H9 (cell line): ENCODE results near the gene DDT. TPM values are rescaled to one million over a fixed set of nuclear protein-coding genes. Genes with fewer than 3 reads are reported as not detected.

Source experiments
- DNase-seq: peaks from one replicate; pipeline ENCODE4 v3.0.0-alpha.2; 2017
- H2AFZ ChIP-seq: one replicate; pipeline ENCODE4 v1.6.1; 2013; ENCODE audit warnings: mild to moderate bottlenecking, low read length, control low read depth, moderate library complexity
- H2AK5ac ChIP-seq: 2 replicates; pipeline ENCODE4 v1.6.1; 2013; ENCODE audit warnings: low read length, control low read depth, mixed read lengths; ENCODE audit not compliant: insufficient read length
- H2BK120ac ChIP-seq: one replicate; pipeline ENCODE4 v1.6.1; 2013; ENCODE audit warnings: low read depth, mild to moderate bottlenecking, low read length, control low read depth, inconsistent platforms; ENCODE audit not compliant: poor library complexity, severe bottlenecking
- H2BK12ac ChIP-seq: 2 replicates; pipeline ENCODE4 v1.6.1; 2013; ENCODE audit warnings: low read length, control low read depth, mixed read lengths, low read depth; ENCODE audit not compliant: insufficient read length
- H2BK15ac ChIP-seq: 2 replicates; pipeline ENCODE4 v1.6.1; 2013; ENCODE audit warnings: low read depth, low read length, control low read depth
- H2BK20ac ChIP-seq: one replicate; pipeline ENCODE4 v1.6.1; 2013; ENCODE audit warnings: low read depth, mild to moderate bottlenecking, low read length, control low read depth, inconsistent platforms; ENCODE audit not compliant: poor library complexity, severe bottlenecking
- H2BK5ac ChIP-seq: 2 replicates; pipeline ENCODE4 v1.6.1; 2013; ENCODE audit warnings: low read length, control low read depth, mixed read lengths; ENCODE audit not compliant: insufficient read length
- H3K14ac ChIP-seq: 2 replicates; pipeline ENCODE4 v1.6.1; 2013; ENCODE audit warnings: low read length, control low read depth; ENCODE audit not compliant: insufficient read depth
- H3K18ac ChIP-seq: 2 replicates; pipeline ENCODE4 v1.6.1; 2013; ENCODE audit warnings: low read depth, mild to moderate bottlenecking, mixed read lengths, low read length, control low read depth; ENCODE audit not compliant: insufficient read length
- H3K23ac ChIP-seq: 2 replicates; pipeline ENCODE4 v1.6.1; 2013; ENCODE audit warnings: low read length, control low read depth, mixed read lengths, low read depth; ENCODE audit not compliant: insufficient read length
- H3K23me2 ChIP-seq: 2 replicates; pipeline ENCODE4 v1.6.1; 2013; ENCODE audit warnings: low read depth, mild to moderate bottlenecking, mixed read lengths, low read length, control low read depth; ENCODE audit not compliant: insufficient read length, poor library complexity, severe bottlenecking
- H3K27ac ChIP-seq: 2 replicates; pipeline ENCODE4 v1.5.1; 2013; ENCODE audit warnings: low read length, control low read depth, mixed read lengths, low read depth; ENCODE audit not compliant: insufficient read length
- H3K27me3 ChIP-seq: 2 replicates; pipeline ENCODE4 v1.6.1; 2013; ENCODE audit warnings: low read length, control low read depth, inconsistent platforms; ENCODE audit not compliant: insufficient read depth
- H3K4ac ChIP-seq: 2 replicates; pipeline ENCODE4 v1.6.1; 2013; ENCODE audit warnings: low read depth, mild to moderate bottlenecking, control low read depth, inconsistent platforms, low read length, moderate library complexity
- H3K4me1 ChIP-seq: 2 replicates; pipeline ENCODE4 v1.6.1; 2013; ENCODE audit warnings: low read length, control low read depth, inconsistent platforms; ENCODE audit not compliant: insufficient read depth
- H3K4me2 ChIP-seq: 2 replicates; pipeline ENCODE4 v1.6.1; 2013; ENCODE audit warnings: low read length, control low read depth, mixed read lengths; ENCODE audit not compliant: insufficient read length, insufficient read depth
- H3K56ac ChIP-seq: 2 replicates; pipeline ENCODE4 v1.6.1; 2013; ENCODE audit warnings: low read depth, mild to moderate bottlenecking, mixed read lengths, low read length, control low read depth; ENCODE audit not compliant: insufficient read length
- H3K79me1 ChIP-seq: 2 replicates; pipeline ENCODE4 v1.6.1; 2013; ENCODE audit warnings: low read depth, mild to moderate bottlenecking, moderate library complexity, low read length, control low read depth, inconsistent platforms; ENCODE audit not compliant: insufficient read depth, poor library complexity, severe bottlenecking
- H3K79me2 ChIP-seq: 2 replicates; pipeline ENCODE4 v1.6.1; 2013; ENCODE audit warnings: low read length, control low read depth, inconsistent platforms; ENCODE audit not compliant: insufficient read depth
- H3K9ac ChIP-seq: 2 replicates; pipeline ENCODE4 v1.6.1; 2013; ENCODE audit warnings: low read length, control low read depth, mixed read lengths; ENCODE audit not compliant: insufficient read length; ENCODE audit errors: extremely low read depth
- H3K9me3 ChIP-seq: one replicate; pipeline ENCODE4 v1.6.1; 2013; ENCODE audit warnings: low read depth, low read length, inconsistent platforms; ENCODE audit not compliant: control insufficient read depth
- H3T11ph ChIP-seq: one replicate; pipeline ENCODE4 v1.6.1; 2013; ENCODE audit warnings: mild to moderate bottlenecking, low read length, control low read depth, inconsistent platforms
- H4K20me1 ChIP-seq: one replicate; pipeline ENCODE4 v1.6.1; 2013; ENCODE audit not compliant: control insufficient read depth, insufficient read length, insufficient read depth
- H4K5ac ChIP-seq: 2 replicates; pipeline ENCODE4 v1.6.1; 2013; ENCODE audit warnings: low read depth, mild to moderate bottlenecking, mixed read lengths, low read length, control low read depth; ENCODE audit not compliant: insufficient read length
- H4K8ac ChIP-seq: replicated peaks from 2 replicates; pipeline ENCODE4 v1.6.1; 2013; ENCODE audit warnings: low read length, control low read depth, mixed read lengths, low read depth; ENCODE audit not compliant: insufficient read length
- H4K91ac ChIP-seq: 2 replicates; pipeline ENCODE4 v1.6.1; 2013; ENCODE audit warnings: low read depth, mild to moderate bottlenecking, moderate library complexity, mixed read lengths, low read length, control low read depth; ENCODE audit not compliant: insufficient read length
- H3K27ac Mint-ChIP-seq, 3 experiments: 2 replicates in 2 of 3; 3 replicates in 1 of 3; pipeline ENCODE4 v1.8.0; 2020 to 2021; ENCODE audit warnings: mixed read lengths in 3 of 3, mild to moderate bottlenecking in 1 of 3, moderate library complexity in 1 of 3
- H3K27me3 Mint-ChIP-seq: 2 replicates; pipeline ENCODE4 v1.8.0; 2021; ENCODE audit warnings: low read depth, mild to moderate bottlenecking, moderate library complexity, mixed read lengths
- H3K36me3 Mint-ChIP-seq, 3 experiments: 2 replicates in 2 of 3; 3 replicates in 1 of 3; pipeline ENCODE4 v1.8.0; 2020 to 2021; ENCODE audit warnings: low read depth in 3 of 3, mixed read lengths in 3 of 3; ENCODE audit not compliant: insufficient read depth in 1 of 3
- H3K4me1 Mint-ChIP-seq, 2 experiments: 2 replicates each; pipeline ENCODE4 v1.8.0; 2020; ENCODE audit warnings: mixed read lengths in 2 of 2
- H3K4me3 Mint-ChIP-seq, 2 experiments: 2 replicates in 1 of 2; 3 replicates in 1 of 2; pipeline ENCODE4 v1.8.0; 2020 to 2021; ENCODE audit warnings: mild to moderate bottlenecking in 2 of 2, mixed read lengths in 2 of 2, moderate library complexity in 1 of 2
- H3K9me3 Mint-ChIP-seq, 2 experiments: 2 replicates in 1 of 2; 3 replicates in 1 of 2; pipeline ENCODE4 v1.8.0; 2020; ENCODE audit warnings: mild to moderate bottlenecking in 2 of 2, mixed read lengths in 2 of 2, moderate library complexity in 1 of 2
- WGBS: extraction: QIAGEN DNeasy Blood & Tissue Kit; methylation state at CpG from one replicate; pipeline ENCODE4 v1.1.7; 2013; ENCODE audit warnings: missing lambda C conversion rate, low lambda C conversion rate, mixed read lengths; ENCODE audit not compliant: insufficient read length; ENCODE audit errors: extremely low coverage; 5-methylcytosine and 5-hydroxymethylcytosine counted together
- total RNA-seq: library from RNA; stranded (reverse); gene quantifications from 2 replicates; pipeline ENCODE4 v1.2.1, GENCODE V29; 2021
- TF ChIP-seq, protein P1 (sequence below): fragments of 200-600 bp; sonication (generic); conservative IDR thresholded peaks from 3 replicates; pipeline ENCODE4 v1.8.0; 2021; ENCODE audit warnings: antibody characterized with exemption, mild to moderate bottlenecking

Gene DDT
- total RNA-seq, 1 experiment from 2014 or later, result 185 TPM

GRCh38 chr22:23939017-23939357, 35.3 kb downstream of the DDT start:
- H4K20me1 ChIP-seq, result no peaks in the 10 kb centered on the region
- H3K27ac ChIP-seq, result no peak overlapping the region
- H3K27me3 ChIP-seq, result no peaks in the 10 kb centered on the region
- no peak overlapping the region for H2BK15ac ChIP-seq
- DNase-seq, result no peak
- Mint-ChIP-seq H3K4me3 (no peak overlapping the region), H3K27me3 (no peaks in the 10 kb centered on the region), H3K36me3 (no peaks in the 10 kb centered on the region), H3K27ac (no peak overlapping the region), H3K9me3 (no peaks in the 10 kb centered on the region), H3K4me1 (0 out of 4 replicates have a peak, but pooled peaks cover 0 to 2% of the 10 kb centered on the region in 2 experiments)
- H2AFZ ChIP-seq, result no peak overlapping the region
- H3K14ac ChIP-seq, result no peak overlapping the region
- no peak overlapping the region for H2BK12ac ChIP-seq
- WGBS, result no CpG with 5 or more reads among the region's 3 CpGs
- H2BK5ac ChIP-seq, result no peak overlapping the region
- H3K23me2 ChIP-seq, result no peaks in the 10 kb centered on the region
- no peak overlapping the region for H3K9ac ChIP-seq
- no peak overlapping the region for H3K23ac ChIP-seq
- TF ChIP-seq, protein P1, sequence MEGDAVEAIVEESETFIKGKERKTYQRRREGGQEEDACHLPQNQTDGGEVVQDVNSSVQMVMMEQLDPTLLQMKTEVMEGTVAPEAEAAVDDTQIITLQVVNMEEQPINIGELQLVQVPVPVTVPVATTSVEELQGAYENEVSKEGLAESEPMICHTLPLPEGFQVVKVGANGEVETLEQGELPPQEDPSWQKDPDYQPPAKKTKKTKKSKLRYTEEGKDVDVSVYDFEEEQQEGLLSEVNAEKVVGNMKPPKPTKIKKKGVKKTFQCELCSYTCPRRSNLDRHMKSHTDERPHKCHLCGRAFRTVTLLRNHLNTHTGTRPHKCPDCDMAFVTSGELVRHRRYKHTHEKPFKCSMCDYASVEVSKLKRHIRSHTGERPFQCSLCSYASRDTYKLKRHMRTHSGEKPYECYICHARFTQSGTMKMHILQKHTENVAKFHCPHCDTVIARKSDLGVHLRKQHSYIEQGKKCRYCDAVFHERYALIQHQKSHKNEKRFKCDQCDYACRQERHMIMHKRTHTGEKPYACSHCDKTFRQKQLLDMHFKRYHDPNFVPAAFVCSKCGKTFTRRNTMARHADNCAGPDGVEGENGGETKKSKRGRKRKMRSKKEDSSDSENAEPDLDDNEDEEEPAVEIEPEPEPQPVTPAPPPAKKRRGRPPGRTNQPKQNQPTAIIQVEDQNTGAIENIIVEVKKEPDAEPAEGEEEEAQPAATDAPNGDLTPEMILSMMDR, result no peak
- H3K9me3 ChIP-seq, result no peaks in the 10 kb centered on the region
- no peak overlapping the region for H2AK5ac ChIP-seq
- no peak overlapping the region for H3K4me2 ChIP-seq
- no peak overlapping the region for H3T11ph ChIP-seq
- no peak overlapping the region for H3K56ac ChIP-seq
- H4K91ac ChIP-seq, result no peak overlapping the region
- no peak overlapping the region for H2BK120ac ChIP-seq
- no peak overlapping the region for H4K5ac ChIP-seq
- H3K79me2 ChIP-seq, result no peaks in the 10 kb centered on the region
- no peaks in the 10 kb centered on the region for H3K79me1 ChIP-seq
- no peak overlapping the region for H2BK20ac ChIP-seq
- H3K18ac ChIP-seq, result no peak overlapping the region
- no peak overlapping the region for H3K4ac ChIP-seq
- no peaks in the 10 kb centered on the region for H3K4me1 ChIP-seq
- no peak overlapping the region for H4K8ac ChIP-seq
